HepG2 (cell line): ENCODE results near the gene ACTR1B.

Source experiments
- CTCF ChIP-seq: sonication (generic); formaldehyde crosslinking; IDR thresholded peaks from 2 replicates; pipeline ENCODE4 v1.5.0; 2020; ENCODE audit warnings: mild to moderate bottlenecking, missing genetic modification reagents, moderate library complexity
- FOXM1 ChIP-seq: sonication (generic); formaldehyde crosslinking; IDR thresholded peaks from 2 replicates; pipeline ENCODE4 v1.5.0; 2020; ENCODE audit warnings: missing genetic modification reagents
- HMG20A ChIP-seq: IDR thresholded peaks from 2 replicates; pipeline ENCODE4 v1.6.1; 2016; ENCODE audit warnings: borderline replicate concordance
- IRF2 ChIP-seq: IDR thresholded peaks from 2 replicates; pipeline ENCODE4 v1.6.1; 2018; ENCODE audit warnings: missing genetic modification reagents, missing compliant biosample characterization
- KAT2B ChIP-seq: fragments of 150-350 bp; IDR thresholded peaks from 2 replicates; pipeline ENCODE4 v1.6.1; 2014; ENCODE audit warnings: low read depth, low read length, borderline replicate concordance
- KDM2A ChIP-seq: sonication (generic); formaldehyde crosslinking; IDR thresholded peaks from 2 replicates; pipeline ENCODE4 v1.4.0; 2020; ENCODE audit warnings: low read depth, missing genetic modification reagents, borderline replicate concordance
- POLR2A ChIP-seq, 2 experiments: IDR thresholded peaks; 2 replicates each; pipeline ENCODE4 v1.6.1; 2011; ENCODE audit warnings: low read depth in 2 of 2, low read length in 2 of 2, mild to moderate bottlenecking in 1 of 2, moderate library complexity in 1 of 2; ENCODE audit not compliant: insufficient read depth in 1 of 2
- ZBTB8A ChIP-seq: sonication (generic); formaldehyde crosslinking; IDR thresholded peaks from 2 replicates; pipeline ENCODE4 v1.4.0; 2020; ENCODE audit warnings: mild to moderate bottlenecking, low read depth, missing genetic modification reagents, borderline replicate concordance
- ZMYM2 ChIP-seq: sonication (generic); formaldehyde crosslinking; IDR thresholded peaks from 2 replicates; pipeline ENCODE4 v1.8.0; 2022; ENCODE audit warnings: mild to moderate bottlenecking, missing genetic modification reagents
- ZSCAN20 ChIP-seq: sonication (generic); formaldehyde crosslinking; IDR thresholded peaks from 2 replicates; pipeline ENCODE4 v1.4.0; 2020; ENCODE audit warnings: missing genetic modification reagents, mild to moderate bottlenecking, borderline replicate concordance

GRCh38 chr2:97653874-97654273, 10.0 kb downstream of the ACTR1B start:
- TF ChIP-seq CTCF (CRISPR knock-in tag) (no peak), KAT2B (no peak), POLR2A (IDR thresholded peaks at IDR 0.05; ENCODE audit: insufficient read depth in 1 of 2, low read depth in 2 of 2, low read length in 2 of 2) (peak in 1 of 2 experiments; percentile 14; a peak in 1 of 4 replicates), ZMYM2 (CRISPR knock-in tag) (no peak), ZSCAN20 (CRISPR knock-in tag) (no peak), ZBTB8A (CRISPR knock-in tag) (no peak), IRF2 (CRISPR knock-in tag) (no peak), FOXM1 (no peak), KDM2A (CRISPR knock-in tag) (no peak), HMG20A (CRISPR knock-in tag) (no peak)
